IMR-90 (cell line): ENCODE measurements around the gene OR5AP2. TPM values are rescaled to one million over a fixed set of nuclear protein-coding genes. Genes with fewer than 3 reads are reported as not detected.

Experiments used
- ATAC-seq: fragments of 200-7000 bp; cut with Tn5 transposase; 2 replicates; pipeline ENCODE4 v1.9.1; 2020; ENCODE audit warnings: low read depth, mild to moderate bottlenecking, moderate library complexity
- BruUV-seq: library from RNA; stranded (reverse); fragments of 400-500 nt; replicated peaks from 2 replicates; lab custom pipeline; 2021; lab: Mats Ljungman, UMichigan
- CTCF ChIA-PET: fragments of 300-600 bp; formaldehyde crosslinking; extraction: SDS; loops from one replicate; lab custom pipeline; 2021; ENCODE audit warnings: antibody characterized with exemption; lab: Yijun Ruan, JAX
- POLR2A ChIA-PET: fragments of 300-600 bp; sonication (Branson Sonifier 250); formaldehyde crosslinking; loops from one replicate; lab custom pipeline; 2022; ENCODE audit warnings: antibody characterized with exemption; ENCODE audit not compliant: unreplicated experiment; lab: Charles Lee
- DNase-seq: peaks from one replicate; pipeline ENCODE4 v3.0.0; 2013
- H2AFZ ChIP-seq: replicated peaks from 2 replicates; pipeline ENCODE3; 2013; ENCODE audit warnings: low read length, mild to moderate bottlenecking; ENCODE audit not compliant: poor library complexity
- H2AK5ac ChIP-seq: 2 replicates; pipeline ENCODE4 v1.6.1; 2013; ENCODE audit warnings: low read depth, low read length, inconsistent platforms
- H2AK9ac ChIP-seq: replicated peaks from 2 replicates; pipeline ENCODE3; 2013; ENCODE audit warnings: mild to moderate bottlenecking, low read depth, low read length, moderate library complexity; ENCODE audit not compliant: poor library complexity
- H2BK120ac ChIP-seq: 2 replicates; pipeline ENCODE4 v1.6.1; 2013; ENCODE audit warnings: low read depth, low read length, inconsistent platforms
- H2BK15ac ChIP-seq: 3 replicates; pipeline ENCODE4 v1.6.1; 2013; ENCODE audit warnings: low read depth, low read length, inconsistent platforms
- H2BK20ac ChIP-seq: 2 replicates; pipeline ENCODE4 v1.6.1; 2013; ENCODE audit warnings: low read depth, mild to moderate bottlenecking, inconsistent platforms, low read length, moderate library complexity
- H2BK5ac ChIP-seq: 2 replicates; pipeline ENCODE4 v1.6.1; 2013; ENCODE audit warnings: mild to moderate bottlenecking, low read depth, low read length, inconsistent platforms; ENCODE audit not compliant: poor library complexity, severe bottlenecking
- H3K14ac ChIP-seq: replicated peaks from 2 replicates; pipeline ENCODE4 v1.6.1; 2013; ENCODE audit warnings: low read depth, low read length, inconsistent platforms
- H3K18ac ChIP-seq: 2 replicates; pipeline ENCODE4 v1.6.1; 2013; ENCODE audit warnings: low read depth, low read length, control low read depth
- H3K23ac ChIP-seq: 2 replicates; pipeline ENCODE4 v1.6.1; 2013; ENCODE audit warnings: low read depth, low read length, inconsistent platforms
- H3K27ac ChIP-seq: 2 replicates; pipeline ENCODE4 v1.5.1; 2013; ENCODE audit warnings: mild to moderate bottlenecking, control low read depth, low read length; ENCODE audit not compliant: insufficient read depth
- H3K27me3 ChIP-seq: 2 replicates; pipeline ENCODE4 v1.6.1; 2013; ENCODE audit warnings: low read length; ENCODE audit not compliant: control insufficient read depth, insufficient read depth
- H3K36me3 ChIP-seq: 2 replicates; pipeline ENCODE4 v1.6.1; 2013; ENCODE audit warnings: low read length, mixed read lengths; ENCODE audit not compliant: control insufficient read depth, insufficient read depth
- H3K4ac ChIP-seq: 2 replicates; pipeline ENCODE4 v1.6.1; 2013; ENCODE audit warnings: low read depth, low read length, inconsistent platforms
- H3K4me1 ChIP-seq: 2 replicates; pipeline ENCODE4 v1.6.1; 2013; ENCODE audit warnings: low read length, mixed read lengths; ENCODE audit not compliant: control insufficient read depth, insufficient read depth
- H3K4me2 ChIP-seq: 2 replicates; pipeline ENCODE4 v1.6.1; 2013; ENCODE audit warnings: low read depth, mild to moderate bottlenecking, control low read depth, low read length, moderate library complexity
- H3K4me3 ChIP-seq: 2 replicates; pipeline ENCODE4 v1.5.1; 2013; ENCODE audit warnings: low read depth, mild to moderate bottlenecking, control low read depth, low read length, moderate library complexity; ENCODE audit not compliant: insufficient read depth
- H3K56ac ChIP-seq: 2 replicates; pipeline ENCODE4 v1.6.1; 2013; ENCODE audit warnings: low read length, inconsistent platforms; ENCODE audit not compliant: insufficient read depth; ENCODE audit errors: extremely low read depth
- H3K79me1 ChIP-seq, 2 experiments: 2 replicates each; pipeline ENCODE4 v1.6.1; 2013; ENCODE audit warnings: low read length in 2 of 2, inconsistent platforms in 1 of 2, low read depth in 1 of 2
- H3K9ac ChIP-seq: 2 replicates; pipeline ENCODE4 v1.6.1; 2013; ENCODE audit warnings: low read depth, low read length, control low read depth
- H3K9me1 ChIP-seq: 2 replicates; pipeline ENCODE4 v1.6.1; 2013; ENCODE audit warnings: low read length, inconsistent platforms; ENCODE audit not compliant: insufficient read depth
- H3K9me3 ChIP-seq: 2 replicates; pipeline ENCODE4 v1.6.1; 2013; ENCODE audit warnings: low read length; ENCODE audit not compliant: control insufficient read depth, insufficient read depth
- H4K20me1 ChIP-seq: 2 replicates; pipeline ENCODE4 v1.6.1; 2013; ENCODE audit warnings: low read length, inconsistent platforms; ENCODE audit not compliant: insufficient read depth
- H4K5ac ChIP-seq: 2 replicates; pipeline ENCODE4 v1.6.1; 2013; ENCODE audit warnings: mild to moderate bottlenecking, low read depth, low read length, control low read depth
- H4K8ac ChIP-seq, 2 experiments: 2 replicates each; pipeline ENCODE4 v1.6.1; 2013; ENCODE audit warnings: low read depth in 2 of 2, low read length in 2 of 2, control low read depth in 1 of 2, inconsistent platforms in 1 of 2
- H4K91ac ChIP-seq: 2 replicates; pipeline ENCODE4 v1.6.1; 2013; ENCODE audit warnings: low read depth, low read length, inconsistent platforms; ENCODE audit not compliant: insufficient read depth
- BHLHE40 ChIP-seq: fragments of 150-350 bp; IDR thresholded peaks from 2 replicates; pipeline ENCODE4 v1.6.1; 2016; ENCODE audit warnings: mild to moderate bottlenecking, low read depth, low read length
- CEBPB ChIP-seq: IDR thresholded peaks from 2 replicates; pipeline ENCODE4 v1.6.1; 2012; ENCODE audit warnings: low read depth, low read length, improper control_type of control experiment
- CHD1 ChIP-seq: IDR thresholded peaks from 2 replicates; pipeline ENCODE4 v1.6.1; 2012; ENCODE audit warnings: low read depth, low read length, improper control_type of control experiment
- FOS ChIP-seq: fragments of 150-350 bp; IDR thresholded peaks from 2 replicates; pipeline ENCODE4 v1.6.1; 2016; ENCODE audit warnings: low read depth, low read length
- MAFK ChIP-seq: IDR thresholded peaks from 2 replicates; pipeline ENCODE4 v1.6.1; 2012; ENCODE audit warnings: low read depth, low read length, improper control_type of control experiment
- MAZ ChIP-seq: IDR thresholded peaks from 2 replicates; pipeline ENCODE4 v1.6.1; 2012; ENCODE audit warnings: low read depth, mild to moderate bottlenecking, low read length, improper control_type of control experiment, moderate library complexity, borderline replicate concordance
- NFE2L2 ChIP-seq: fragments of 150-350 bp; IDR thresholded peaks from 2 replicates; pipeline ENCODE4 v1.6.1; 2016; ENCODE audit warnings: low read depth, mild to moderate bottlenecking, low read length
- POLR2A ChIP-seq: IDR thresholded peaks from 2 replicates; pipeline ENCODE4 v1.6.1; 2012; ENCODE audit warnings: mild to moderate bottlenecking, low read depth, low read length
- RAD21 ChIP-seq: IDR thresholded peaks from 2 replicates; pipeline ENCODE4 v1.6.1; 2012; ENCODE audit warnings: low read length, improper control_type of control experiment
- RCOR1 ChIP-seq: IDR thresholded peaks from 2 replicates; pipeline ENCODE4 v1.6.1; 2012; ENCODE audit warnings: mild to moderate bottlenecking, low read length, improper control_type of control experiment; ENCODE audit not compliant: insufficient replicate concordance
- RFX5 ChIP-seq: IDR thresholded peaks from 2 replicates; pipeline ENCODE4 v1.8.0; 2012; ENCODE audit warnings: low read depth, mild to moderate bottlenecking, low read length, moderate library complexity
- SMC3 ChIP-seq: fragments of 150-350 bp; IDR thresholded peaks from 2 replicates; pipeline ENCODE4 v1.6.1; 2016; ENCODE audit warnings: low read depth, mild to moderate bottlenecking, antibody characterized with exemption, low read length, moderate library complexity
- WGBS, 2 experiments: methylation state at CpG; one replicate each; pipeline versions ENCODE4 v1.1.5 to v1.1.7; 2013; ENCODE audit warnings: missing lambda C conversion rate in 2 of 2; ENCODE audit not compliant: insufficient read length in 1 of 2; ENCODE audit errors: extremely low coverage in 2 of 2; 5-methylcytosine and 5-hydroxymethylcytosine counted together
- dilution Hi-C: fragments of 300-500 bp; cut with HindIII; formaldehyde crosslinking; loops from one replicate; pipeline ENCODE4 v1.14.3; 2018; ENCODE audit warnings: low sequenced_read_pairs; ENCODE audit not compliant: unreplicated experiment
- in situ Hi-C: fragments of 300-500 bp; cut with MboI; formaldehyde crosslinking; loops from 3 replicates; pipeline ENCODE4 v1.14.3; 2019; ENCODE audit warnings: low sequenced_read_pairs, inconsistent platforms, mixed read lengths
- intact Hi-C: fragments of 100-400 bp; cut with micrococcal nuclease; formaldehyde crosslinking; loops from 2 replicates; pipeline ENCODE4 v1.10.0; 2022
- polyA plus RNA-seq, 3 experiments: library from polyadenylated mRNA; depleted of rRNA; stranded (reverse); fragments of >200 nt; gene quantifications; 2 replicates each; pipeline ENCODE4 v1.2.3, GENCODE V29; 2012; ENCODE audit warnings: low replicate concordance in 1 of 3
- total RNA-seq: library from RNA; depleted of rRNA; stranded (reverse); fragments of >200 nt; gene quantifications from 2 replicates; pipeline ENCODE4 v1.2.3, GENCODE V29; 2012
- TF ChIP-seq, protein P1 (sequence below): conservative IDR thresholded peaks from 2 replicates; pipeline ENCODE4 v1.5.1; 2012; ENCODE audit warnings: mild to moderate bottlenecking, low read depth, low read length, improper control_type of control experiment
- TF ChIP-seq, protein P2 (sequence below): fragments of 150-350 bp; IDR thresholded peaks from 2 replicates; pipeline ENCODE4 v1.6.1; 2017; ENCODE audit warnings: mild to moderate bottlenecking, antibody characterized with exemption, low read length, low read depth
- TF ChIP-seq, protein P3 (sequence below): fragments of 150-350 bp; IDR thresholded peaks from 2 replicates; pipeline ENCODE4 v1.6.1; 2016; ENCODE audit warnings: low read depth, mild to moderate bottlenecking, low read length, moderate library complexity, borderline replicate concordance

Gene OR5AP2
- total and polyA plus RNA-seq, 2 of the 4 experiments (the other 2 are of a cell fraction), result not detected

DNA sequence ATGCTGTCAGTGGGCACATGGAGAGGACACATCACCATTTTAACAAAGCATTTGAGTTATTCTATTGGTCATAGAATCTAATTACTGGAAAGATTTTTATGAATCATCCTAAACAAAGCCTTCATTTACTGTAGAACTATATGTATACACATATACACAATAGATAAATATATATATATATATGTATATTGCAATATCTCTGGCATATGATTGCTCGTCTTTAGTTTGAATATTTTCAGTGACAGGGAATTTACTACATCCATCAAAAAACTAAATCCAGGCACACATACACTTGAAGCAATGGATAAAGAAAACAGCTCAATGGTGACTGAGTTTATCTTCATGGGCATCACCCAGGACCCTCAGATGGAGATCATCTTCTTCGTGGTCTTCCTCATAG is 21.1 kb upstream of the OR5AP2 start, which contains the start of gene OR5AR1:
TSS of gene OR5AR1 (plus strand) at position 301 of the 400 bp plus-strand sequence. CDS start at position 301, 0 bp downstream.
- H3K14ac ChIP-seq, result no peak within 1 kb of the TSS
- H2AK5ac ChIP-seq, result no peak within 1 kb of the TSS
- DNase-seq, result no peak
- H3K27me3 ChIP-seq, result no peaks in the 10 kb centered on the region
- TF ChIP-seq BHLHE40 (no peak), RAD21 (no peak), RCOR1 (no peak), MAZ (no peak), CEBPB (no peak), POLR2A (no peak), FOS (no peak), RFX5 (no peak), MAFK (no peak), SMC3 (no peak), CHD1 (no peak), NFE2L2 (no peak)
- TF ChIP-seq, protein P1, sequence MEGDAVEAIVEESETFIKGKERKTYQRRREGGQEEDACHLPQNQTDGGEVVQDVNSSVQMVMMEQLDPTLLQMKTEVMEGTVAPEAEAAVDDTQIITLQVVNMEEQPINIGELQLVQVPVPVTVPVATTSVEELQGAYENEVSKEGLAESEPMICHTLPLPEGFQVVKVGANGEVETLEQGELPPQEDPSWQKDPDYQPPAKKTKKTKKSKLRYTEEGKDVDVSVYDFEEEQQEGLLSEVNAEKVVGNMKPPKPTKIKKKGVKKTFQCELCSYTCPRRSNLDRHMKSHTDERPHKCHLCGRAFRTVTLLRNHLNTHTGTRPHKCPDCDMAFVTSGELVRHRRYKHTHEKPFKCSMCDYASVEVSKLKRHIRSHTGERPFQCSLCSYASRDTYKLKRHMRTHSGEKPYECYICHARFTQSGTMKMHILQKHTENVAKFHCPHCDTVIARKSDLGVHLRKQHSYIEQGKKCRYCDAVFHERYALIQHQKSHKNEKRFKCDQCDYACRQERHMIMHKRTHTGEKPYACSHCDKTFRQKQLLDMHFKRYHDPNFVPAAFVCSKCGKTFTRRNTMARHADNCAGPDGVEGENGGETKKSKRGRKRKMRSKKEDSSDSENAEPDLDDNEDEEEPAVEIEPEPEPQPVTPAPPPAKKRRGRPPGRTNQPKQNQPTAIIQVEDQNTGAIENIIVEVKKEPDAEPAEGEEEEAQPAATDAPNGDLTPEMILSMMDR, result no peak
- TF ChIP-seq, protein P2, sequence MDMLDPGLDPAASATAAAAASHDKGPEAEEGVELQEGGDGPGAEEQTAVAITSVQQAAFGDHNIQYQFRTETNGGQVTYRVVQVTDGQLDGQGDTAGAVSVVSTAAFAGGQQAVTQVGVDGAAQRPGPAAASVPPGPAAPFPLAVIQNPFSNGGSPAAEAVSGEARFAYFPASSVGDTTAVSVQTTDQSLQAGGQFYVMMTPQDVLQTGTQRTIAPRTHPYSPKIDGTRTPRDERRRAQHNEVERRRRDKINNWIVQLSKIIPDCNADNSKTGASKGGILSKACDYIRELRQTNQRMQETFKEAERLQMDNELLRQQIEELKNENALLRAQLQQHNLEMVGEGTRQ, result no peak
- TF ChIP-seq, protein P3, sequence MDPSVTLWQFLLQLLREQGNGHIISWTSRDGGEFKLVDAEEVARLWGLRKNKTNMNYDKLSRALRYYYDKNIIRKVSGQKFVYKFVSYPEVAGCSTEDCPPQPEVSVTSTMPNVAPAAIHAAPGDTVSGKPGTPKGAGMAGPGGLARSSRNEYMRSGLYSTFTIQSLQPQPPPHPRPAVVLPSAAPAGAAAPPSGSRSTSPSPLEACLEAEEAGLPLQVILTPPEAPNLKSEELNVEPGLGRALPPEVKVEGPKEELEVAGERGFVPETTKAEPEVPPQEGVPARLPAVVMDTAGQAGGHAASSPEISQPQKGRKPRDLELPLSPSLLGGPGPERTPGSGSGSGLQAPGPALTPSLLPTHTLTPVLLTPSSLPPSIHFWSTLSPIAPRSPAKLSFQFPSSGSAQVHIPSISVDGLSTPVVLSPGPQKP, result no peak
- H2BK20ac ChIP-seq, result no peak within 1 kb of the TSS
- no TSS peak for BruUV-seq
- no peak within 1 kb of the TSS for H3K18ac ChIP-seq
- intact Hi-C loops (no loop called here), in situ Hi-C loops (no loop called here), dilution Hi-C loops (no loop called here)
- ChIA-PET POLR2A (no interaction called here), CTCF (no interaction called here)
- no CpG with 5 or more reads among the region's 2 CpGs for WGBS, 2 experiments
- H3K79me1 ChIP-seq, result no peaks in the 10 kb centered on the region
- H3K56ac ChIP-seq, result no peak within 1 kb of the TSS
- no peak within 1 kb of the TSS for H3K4me3 ChIP-seq
- no peak for ATAC-seq
- H2BK5ac ChIP-seq, result no peak within 1 kb of the TSS
- no peak within 1 kb of the TSS for H2BK120ac ChIP-seq
- H3K23ac ChIP-seq, result no peak within 1 kb of the TSS
- no peak within 1 kb of the TSS for H2AK9ac ChIP-seq
- H3K9me1 ChIP-seq, result no peaks in the 10 kb centered on the region
- no peak within 1 kb of the TSS for H2BK15ac ChIP-seq
- peaks cover 8% of the 10 kb centered on the region; the same call in 1 of the 2 replicates for H3K9me3 ChIP-seq
- no peaks in the 10 kb centered on the region for H4K20me1 ChIP-seq
- no peak within 1 kb of the TSS for H3K4me2 ChIP-seq
- H4K5ac ChIP-seq, result no peak within 1 kb of the TSS
- H3K27ac ChIP-seq, result no peak within 1 kb of the TSS
- no peak within 1 kb of the TSS for H3K9ac ChIP-seq
- H3K36me3 ChIP-seq, result no peaks in the 10 kb centered on the region
- H3K4me1 ChIP-seq, result no peaks in the 10 kb centered on the region
- no peak within 1 kb of the TSS for H4K8ac ChIP-seq
- H4K91ac ChIP-seq, result no peak within 1 kb of the TSS
- H2AFZ ChIP-seq, result no peak within 1 kb of the TSS
- H3K4ac ChIP-seq, result no peak within 1 kb of the TSS
